GM12891 (cell line): ENCODE measurements around the gene TTLL5.

ENCODE experiments used
- POLR2A ChIP-seq: IDR thresholded peaks from 2 replicates; pipeline ENCODE4 v1.6.1; 2011; ENCODE audit warnings: low read depth, low read length, control low read depth
- POLR2AphosphoS5 ChIP-seq: IDR thresholded peaks from 2 replicates; pipeline ENCODE4 v1.6.1; 2011; ENCODE audit warnings: low read depth, low read length, control low read depth
- POU2F2 ChIP-seq: IDR thresholded peaks from 2 replicates; pipeline ENCODE4 v1.6.1; 2011; ENCODE audit warnings: low read depth, mild to moderate bottlenecking, control low read depth, low read length, moderate library complexity
- SPI1 ChIP-seq: IDR thresholded peaks from 2 replicates; pipeline ENCODE4 v1.6.1; 2011; ENCODE audit warnings: low read depth, low read length, control low read depth
- TAF1 ChIP-seq: IDR thresholded peaks from 2 replicates; pipeline ENCODE4 v1.6.1; 2011; ENCODE audit warnings: low read depth, low read length, control low read depth

- TF ChIP-seq POLR2AphosphoS5: no peak
- no peak for TF ChIP-seq POLR2A
- TF ChIP-seq TAF1: no peak
- TF ChIP-seq SPI1: no peak
- TF ChIP-seq POU2F2: no peak
These were observed 318.1 kb downstream of the TTLL5 start for GRCh38 chr14:75979071-75979571.
